ENCODE measurements around the gene WDR27.

DNA sequence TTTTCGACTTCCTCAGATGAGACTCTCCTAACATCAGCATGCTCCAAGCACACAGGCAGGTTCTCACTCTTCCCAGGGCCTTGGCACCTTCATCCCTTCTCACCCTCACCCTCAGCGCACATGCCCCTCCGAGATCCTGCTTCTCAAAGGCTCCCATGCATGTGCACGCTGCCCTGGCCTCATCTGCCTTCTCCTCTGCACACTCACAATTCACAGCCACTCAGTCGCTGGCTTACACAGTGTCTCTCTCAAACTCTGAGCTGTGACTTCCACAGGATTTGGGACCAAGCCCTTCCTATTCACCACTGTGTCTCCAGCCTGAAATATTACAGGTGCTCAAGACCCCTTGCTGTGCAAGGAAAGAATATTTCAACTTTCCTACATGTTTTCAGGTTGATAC, 30.3 kb downstream of the WDR27 start:
- TF ChIP-seq, protein P1, sequence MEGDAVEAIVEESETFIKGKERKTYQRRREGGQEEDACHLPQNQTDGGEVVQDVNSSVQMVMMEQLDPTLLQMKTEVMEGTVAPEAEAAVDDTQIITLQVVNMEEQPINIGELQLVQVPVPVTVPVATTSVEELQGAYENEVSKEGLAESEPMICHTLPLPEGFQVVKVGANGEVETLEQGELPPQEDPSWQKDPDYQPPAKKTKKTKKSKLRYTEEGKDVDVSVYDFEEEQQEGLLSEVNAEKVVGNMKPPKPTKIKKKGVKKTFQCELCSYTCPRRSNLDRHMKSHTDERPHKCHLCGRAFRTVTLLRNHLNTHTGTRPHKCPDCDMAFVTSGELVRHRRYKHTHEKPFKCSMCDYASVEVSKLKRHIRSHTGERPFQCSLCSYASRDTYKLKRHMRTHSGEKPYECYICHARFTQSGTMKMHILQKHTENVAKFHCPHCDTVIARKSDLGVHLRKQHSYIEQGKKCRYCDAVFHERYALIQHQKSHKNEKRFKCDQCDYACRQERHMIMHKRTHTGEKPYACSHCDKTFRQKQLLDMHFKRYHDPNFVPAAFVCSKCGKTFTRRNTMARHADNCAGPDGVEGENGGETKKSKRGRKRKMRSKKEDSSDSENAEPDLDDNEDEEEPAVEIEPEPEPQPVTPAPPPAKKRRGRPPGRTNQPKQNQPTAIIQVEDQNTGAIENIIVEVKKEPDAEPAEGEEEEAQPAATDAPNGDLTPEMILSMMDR (IDR thresholded peaks at IDR 0.05; ENCODE audit: poor library complexity) = no peak
- TF ChIP-seq EZH2 (IDR thresholded peaks at IDR 0.05; ENCODE audit: borderline replicate concordance) = no peak
